NOMO-1 treated with DMSO at 0.1 percent for 48 hours (cell line): ENCODE measurements around the gene CHRNE.
"Not testable (repeated sequence)": the region's sequence is repeated elsewhere in the genome, so short reads cannot be mapped to it uniquely, and the experiment has no call there.

Experiments
- DNase-seq: peaks from one replicate; lab custom pipeline; 2025; ENCODE audit not compliant: unreplicated experiment; lab: John Stamatoyannopoulos, UW

Gene CHRNE

GRCh38 chr17:4891411-4892410, 11.2 kb downstream of the CHRNE start:
- no peak for DNase-seq

- DNase-seq, result no peak
These were observed 15.3 kb downstream of the CHRNE start for GRCh38 chr17:4887581-4887980.

- no peak for DNase-seq
These were observed 16.1 kb downstream of the CHRNE start for GRCh38 chr17:4886830-4887229.

DNA sequence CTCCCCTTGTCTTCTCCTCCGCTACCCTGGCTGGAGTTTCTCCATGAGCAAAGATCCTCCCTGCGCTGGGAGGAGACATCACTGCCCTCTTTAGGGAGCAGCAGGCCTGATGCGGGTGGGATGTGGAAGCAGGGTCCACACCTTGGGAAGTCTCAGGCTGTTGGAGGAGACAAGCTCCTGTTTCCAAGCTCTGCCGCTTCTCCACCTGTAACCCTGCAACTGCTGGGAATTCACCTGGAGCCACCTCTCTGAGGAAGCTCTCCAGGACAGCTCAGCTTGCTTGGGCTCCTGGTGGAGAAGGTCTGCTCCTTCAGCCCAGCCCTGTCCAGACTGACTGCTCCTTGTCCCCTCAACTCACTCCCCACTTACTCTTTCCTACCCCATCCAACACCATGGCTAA, 18.4 kb downstream of the CHRNE start:
- DNase-seq, result no peak

- peak; percentile 36 for DNase-seq
These were observed 20.9 kb downstream of the CHRNE start for GRCh38 chr17:4881761-4882555.

DNA sequence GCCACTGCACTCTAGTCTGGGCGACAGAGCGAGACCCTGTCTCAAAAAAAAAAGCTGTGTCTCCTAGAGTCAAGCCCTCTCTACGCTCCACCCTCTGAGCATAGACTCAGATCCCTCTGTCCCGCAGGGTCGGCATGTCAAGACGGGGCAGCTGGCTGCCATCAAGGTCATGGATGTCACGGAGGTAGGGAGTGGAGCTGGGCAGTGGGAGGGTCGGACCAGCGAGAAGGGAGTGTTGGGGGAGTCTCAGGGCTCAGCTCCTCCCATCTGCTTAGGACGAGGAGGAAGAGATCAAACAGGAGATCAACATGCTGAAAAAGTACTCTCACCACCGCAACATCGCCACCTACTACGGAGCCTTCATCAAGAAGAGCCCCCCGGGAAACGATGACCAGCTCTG, 22.0 kb downstream of the CHRNE start:
- DNase-seq, result no peak

- no peak for DNase-seq
These were observed 23.3 kb downstream of the CHRNE start for GRCh38 chr17:4879601-4880000.

- no peak for DNase-seq
These were observed 25.8 kb downstream of the CHRNE start for GRCh38 chr17:4877089-4877488.

DNA sequence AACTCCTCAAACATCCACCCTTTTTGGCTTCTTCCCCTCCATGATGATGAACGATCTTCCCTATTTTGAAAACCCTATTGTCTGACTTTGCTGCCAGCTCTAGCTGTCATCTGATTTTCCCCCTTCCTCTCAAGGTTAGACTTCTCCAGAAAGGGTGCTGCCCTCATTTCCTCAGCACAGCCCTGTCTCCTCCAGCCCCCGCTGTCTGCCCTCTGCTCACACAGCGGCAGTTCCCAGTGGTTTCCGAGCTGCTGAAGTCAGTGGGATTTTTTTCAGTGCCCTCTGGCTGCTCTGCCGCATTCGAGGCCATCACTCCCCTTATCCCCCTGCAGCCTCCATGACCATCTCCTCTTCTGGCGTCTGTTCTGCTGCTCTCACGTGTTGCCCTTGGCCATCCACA, 30.1 kb downstream of the CHRNE start:
- DNase-seq, result no peak

GRCh38 chr17:4870855-4871254, 32.0 kb downstream of the CHRNE start:
- DNase-seq, result peak; percentile 75

- DNase-seq, result peak; percentile 27
These were observed 33.6 kb downstream of the CHRNE start for GRCh38 chr17:4869058-4869998.

DNA sequence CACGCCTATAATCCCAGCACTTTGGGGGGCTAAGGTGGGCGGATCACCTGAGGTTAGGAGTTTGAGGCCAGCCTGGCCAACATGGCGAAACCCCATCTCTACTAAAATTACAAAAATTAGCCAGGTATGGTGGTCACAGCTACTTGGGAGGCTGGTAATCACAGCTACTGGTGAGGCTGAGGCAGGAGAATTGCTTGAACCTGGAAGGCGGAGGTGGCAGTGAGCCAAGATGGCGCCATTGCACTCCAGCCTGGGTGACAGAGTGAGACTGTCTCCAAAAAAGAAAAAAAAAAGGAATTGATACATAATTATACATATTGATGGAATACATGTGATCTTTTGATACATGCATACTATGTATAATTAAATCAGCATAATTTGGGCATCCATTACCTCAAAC, 35.4 kb downstream of the CHRNE start:
- DNase-seq, result not testable (repeated sequence)

DNA sequence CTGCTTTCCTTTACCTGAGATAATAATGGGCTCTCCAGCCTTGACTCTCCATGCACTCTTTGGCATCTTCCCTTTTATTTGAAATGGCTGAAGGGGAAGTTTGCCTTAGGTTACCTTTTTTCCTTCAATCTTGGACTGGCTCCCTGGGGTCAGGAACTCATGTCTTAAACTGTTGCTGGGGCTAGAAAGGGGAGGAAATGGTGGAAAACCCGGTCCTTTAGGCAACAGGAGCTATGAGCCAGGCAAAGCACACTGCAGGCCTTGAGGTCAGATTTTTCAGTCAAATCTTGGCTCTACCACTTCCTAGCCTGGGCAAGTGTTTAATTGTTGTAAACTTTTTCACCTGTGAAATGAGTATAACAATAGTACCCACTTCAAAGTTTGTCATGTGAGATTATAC, 39.6 kb downstream of the CHRNE start:
- DNase-seq, result no peak

GRCh38 chr17:4862720-4863119, 40.2 kb downstream of the CHRNE start:
- DNase-seq, result no peak

DNA sequence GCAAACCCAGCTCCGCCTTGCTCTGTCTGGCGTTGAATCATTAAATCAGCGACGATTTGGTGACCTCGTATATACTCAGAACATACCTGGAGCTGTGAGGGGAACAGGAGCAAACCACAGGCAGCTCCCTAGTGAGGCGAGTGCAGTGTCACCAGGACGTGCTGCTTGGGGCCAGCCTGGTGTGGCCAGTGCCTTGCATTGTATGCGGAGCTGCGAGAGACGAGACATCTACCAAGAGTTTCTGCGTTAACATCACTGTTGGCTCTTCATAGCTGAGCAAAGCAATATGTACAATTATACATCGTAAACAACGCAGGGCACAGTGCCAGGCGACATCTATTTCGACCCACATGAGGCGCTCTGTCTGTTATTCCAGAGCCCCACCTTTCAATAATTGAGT, 41.8 kb downstream of the CHRNE start:
- DNase-seq, result no peak

- DNase-seq, result no peak
These were observed 42.2 kb downstream of the CHRNE start for GRCh38 chr17:4860651-4861050.

DNA sequence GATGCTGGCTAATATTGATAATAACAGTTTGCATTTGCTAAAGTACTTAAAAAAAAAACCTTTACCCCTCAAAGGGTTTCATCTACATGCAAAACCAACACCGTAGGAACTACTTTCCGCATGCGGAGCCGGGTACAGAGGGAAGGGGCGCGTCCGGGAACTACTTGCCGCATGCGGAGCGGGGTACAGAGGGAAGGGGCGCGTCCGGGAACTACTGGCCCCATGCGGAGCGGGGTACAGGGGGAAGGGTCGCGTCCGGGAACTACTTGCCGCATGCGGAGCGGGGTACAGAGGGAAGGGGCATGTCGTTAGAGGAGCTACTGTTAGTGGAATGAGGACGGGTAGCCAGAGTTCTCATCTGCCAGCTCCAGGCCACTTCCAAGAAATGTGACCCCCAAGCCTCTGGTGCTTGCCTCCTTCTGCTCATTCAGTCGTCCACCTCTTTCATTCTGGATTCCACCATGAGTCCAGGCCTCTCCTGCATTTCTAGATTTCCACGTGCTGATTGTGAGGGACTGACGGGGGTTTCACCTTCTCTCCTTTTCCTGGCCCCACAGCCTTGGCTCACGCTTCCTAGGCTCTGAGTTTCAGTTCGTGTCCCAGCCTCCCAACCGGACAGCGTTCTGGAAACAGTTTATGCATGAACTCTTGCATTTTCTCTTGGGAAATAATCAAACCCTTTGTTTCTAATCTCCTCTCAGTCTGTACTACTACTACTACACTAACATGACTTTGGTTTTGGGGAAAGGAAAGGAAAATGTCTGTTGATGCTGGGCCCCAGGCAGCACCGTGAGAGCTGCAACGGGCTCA, 42.9 kb downstream of the CHRNE start:
- no peak for DNase-seq

DNA sequence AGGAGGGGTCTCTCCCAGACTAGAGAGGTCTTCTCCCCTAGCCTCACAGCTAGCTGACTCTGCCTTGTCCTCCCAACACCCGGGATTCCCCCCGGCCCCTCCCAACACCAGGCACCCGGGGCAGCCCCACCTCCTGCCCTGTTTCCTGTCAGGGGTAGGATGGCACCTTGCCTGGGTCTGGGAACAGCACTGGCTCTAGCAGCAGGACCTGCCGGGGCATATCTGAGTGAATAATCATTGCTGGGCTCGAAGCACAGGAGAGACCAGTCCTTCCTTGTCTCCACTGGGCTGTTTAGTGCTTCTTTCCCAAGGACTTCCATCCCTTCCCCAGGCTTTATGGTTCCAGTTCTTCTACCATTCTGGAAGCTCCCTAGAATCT, 44.0 kb downstream of the CHRNE start:
- no peak for DNase-seq

- no peak for DNase-seq
These were observed 44.6 kb downstream of the CHRNE start for GRCh38 chr17:4858068-4858881.
